Esophagus squamous epithelium (tissue), 5 donors: Measurements from ENCODE around the gene IL19. TPM values are rescaled to one million over a fixed set of nuclear protein-coding genes. Genes with fewer than 3 reads are reported as not detected.

Experiments
- DNase-seq: peaks from one replicate; lab custom pipeline; 2025; lab: John Stamatoyannopoulos, UW
- H3K27ac ChIP-seq, 4 donors: fragments of 200-600 bp; sonication (generic); one replicate each; pipeline ENCODE4 v1.5.1; 2016 to 2019; ENCODE audit warnings: mild to moderate bottlenecking in 1 of 4
- H3K27me3 ChIP-seq, 4 donors: fragments of 200-600 bp; sonication (generic); 1 replicate in 3 of 4; 2 replicates in 1 of 4; pipeline versions ENCODE4 v1.5.1 to v1.6.0; 2017 to 2021; ENCODE audit warnings: antibody characterized with exemption in 1 of 4
- H3K36me3 ChIP-seq, 3 donors: fragments of 200-600 bp; sonication (generic); one replicate each; pipeline ENCODE4 v1.5.1; 2016 to 2019
- H3K4me1 ChIP-seq, 3 donors: fragments of 200-600 bp; sonication (generic); one replicate each; pipeline ENCODE4 v1.5.1; 2017 to 2019
- H3K4me3 ChIP-seq, 4 donors: fragments of 200-600 bp; sonication (generic); 1 replicate in 3 of 4; 2 replicates in 1 of 4; pipeline ENCODE4 v1.5.1; 2016 to 2019; ENCODE audit warnings: mild to moderate bottlenecking in 2 of 4, moderate library complexity in 1 of 4
- H3K9me3 ChIP-seq, 3 donors: fragments of 200-600 bp; sonication (generic); one replicate each; pipeline ENCODE4 v1.5.1; 2016 to 2019
- POLR2A ChIP-seq, 4 donors: fragments of 450-650 bp; IDR thresholded peaks; one replicate each; pipeline ENCODE4 v1.6.1; 2017; ENCODE audit warnings: antibody characterized with exemption in 4 of 4, mild to moderate bottlenecking in 4 of 4, moderate library complexity in 3 of 4
- WGBS, 2 donors: methylation state at CpG; one replicate each; pipeline ENCODE4 v1.1.5; 2018; 5-methylcytosine and 5-hydroxymethylcytosine counted together
- intact Hi-C: fragments of 100-400 bp; cut with DNase I; formaldehyde crosslinking; loops from one replicate; pipeline ENCODE4 v1.15.0; 2022
- total RNA-seq, 4 donors: library from RNA; depleted of rRNA; stranded (reverse); fragments of >200 nt; gene quantifications; one replicate each; pipeline ENCODE4 v1.1.0, GENCODE V29; 2016
- TF ChIP-seq, protein P1 (sequence below), 6 experiments: fragments of 450-650 bp in 4 of 6; fragments of 200-600 bp in 2 of 6; sonication (generic) in 2 of 6; IDR thresholded peaks; one replicate each; pipeline ENCODE4 v1.5.1; 2016 to 2019; ENCODE audit warnings: antibody characterized with exemption in 6 of 6, mild to moderate bottlenecking in 4 of 6, moderate library complexity in 4 of 6
- donor health status: DM: yes; HTN: yes; CAD: no.

Gene IL19
- total RNA-seq, 4 donors from 2014 or later, result 0.23 to 16.8 (median 16.3) TPM; not detected in 1

DNA sequence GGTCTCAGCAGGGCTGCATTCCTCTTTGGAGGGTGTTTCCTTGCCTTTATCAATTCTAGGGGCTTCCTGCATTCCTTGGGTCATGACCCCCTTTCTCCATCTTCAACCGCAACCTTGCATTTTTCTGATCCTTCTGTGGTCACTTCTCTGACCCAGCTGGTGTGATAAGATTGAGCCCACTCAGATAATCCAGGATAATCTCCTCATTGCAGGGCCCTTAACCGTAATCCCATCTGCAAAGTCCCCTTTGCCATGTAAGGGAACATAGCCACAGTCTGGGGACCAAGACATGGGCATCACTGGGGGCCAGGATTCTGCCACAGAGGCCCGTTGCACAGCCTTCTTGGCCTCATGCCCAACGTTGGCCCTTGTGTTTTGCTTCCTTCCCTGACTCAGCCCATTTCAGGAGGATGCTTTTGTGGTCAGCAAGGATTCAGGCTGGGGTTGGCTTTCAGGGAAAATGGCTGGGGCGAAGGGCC, 35.0 kb upstream of the IL19 start:
- TF ChIP-seq, protein P1, sequence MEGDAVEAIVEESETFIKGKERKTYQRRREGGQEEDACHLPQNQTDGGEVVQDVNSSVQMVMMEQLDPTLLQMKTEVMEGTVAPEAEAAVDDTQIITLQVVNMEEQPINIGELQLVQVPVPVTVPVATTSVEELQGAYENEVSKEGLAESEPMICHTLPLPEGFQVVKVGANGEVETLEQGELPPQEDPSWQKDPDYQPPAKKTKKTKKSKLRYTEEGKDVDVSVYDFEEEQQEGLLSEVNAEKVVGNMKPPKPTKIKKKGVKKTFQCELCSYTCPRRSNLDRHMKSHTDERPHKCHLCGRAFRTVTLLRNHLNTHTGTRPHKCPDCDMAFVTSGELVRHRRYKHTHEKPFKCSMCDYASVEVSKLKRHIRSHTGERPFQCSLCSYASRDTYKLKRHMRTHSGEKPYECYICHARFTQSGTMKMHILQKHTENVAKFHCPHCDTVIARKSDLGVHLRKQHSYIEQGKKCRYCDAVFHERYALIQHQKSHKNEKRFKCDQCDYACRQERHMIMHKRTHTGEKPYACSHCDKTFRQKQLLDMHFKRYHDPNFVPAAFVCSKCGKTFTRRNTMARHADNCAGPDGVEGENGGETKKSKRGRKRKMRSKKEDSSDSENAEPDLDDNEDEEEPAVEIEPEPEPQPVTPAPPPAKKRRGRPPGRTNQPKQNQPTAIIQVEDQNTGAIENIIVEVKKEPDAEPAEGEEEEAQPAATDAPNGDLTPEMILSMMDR (IDR thresholded peaks at IDR 0.05), result no peak
- TF ChIP-seq POLR2A (IDR thresholded peaks at IDR 0.05), result no peak
- no peak overlapping the region for H3K27ac ChIP-seq
- peaks cover 21 to 55% (median 30%) of the 10 kb centered on the region in 3 donors for H3K36me3 ChIP-seq
- peaks cover 0 to 35% (median 0%) of the 10 kb centered on the region in 3 donors for H3K4me1 ChIP-seq
- WGBS, 2 donors, result 63 to 86% methylated on average over 3 to 5 of the region's 5 CpGs
- no peak for DNase-seq
- H3K27me3 ChIP-seq, result no peaks in the 10 kb centered on the region
- intact Hi-C loops, result loop anchor here (5.0 kb wide), 1 partner anchor 177 kb away; no protein-coding TSS in a partner anchor
- no peaks in the 10 kb centered on the region for H3K9me3 ChIP-seq
- H3K4me3 ChIP-seq, result no peak overlapping the region

DNA sequence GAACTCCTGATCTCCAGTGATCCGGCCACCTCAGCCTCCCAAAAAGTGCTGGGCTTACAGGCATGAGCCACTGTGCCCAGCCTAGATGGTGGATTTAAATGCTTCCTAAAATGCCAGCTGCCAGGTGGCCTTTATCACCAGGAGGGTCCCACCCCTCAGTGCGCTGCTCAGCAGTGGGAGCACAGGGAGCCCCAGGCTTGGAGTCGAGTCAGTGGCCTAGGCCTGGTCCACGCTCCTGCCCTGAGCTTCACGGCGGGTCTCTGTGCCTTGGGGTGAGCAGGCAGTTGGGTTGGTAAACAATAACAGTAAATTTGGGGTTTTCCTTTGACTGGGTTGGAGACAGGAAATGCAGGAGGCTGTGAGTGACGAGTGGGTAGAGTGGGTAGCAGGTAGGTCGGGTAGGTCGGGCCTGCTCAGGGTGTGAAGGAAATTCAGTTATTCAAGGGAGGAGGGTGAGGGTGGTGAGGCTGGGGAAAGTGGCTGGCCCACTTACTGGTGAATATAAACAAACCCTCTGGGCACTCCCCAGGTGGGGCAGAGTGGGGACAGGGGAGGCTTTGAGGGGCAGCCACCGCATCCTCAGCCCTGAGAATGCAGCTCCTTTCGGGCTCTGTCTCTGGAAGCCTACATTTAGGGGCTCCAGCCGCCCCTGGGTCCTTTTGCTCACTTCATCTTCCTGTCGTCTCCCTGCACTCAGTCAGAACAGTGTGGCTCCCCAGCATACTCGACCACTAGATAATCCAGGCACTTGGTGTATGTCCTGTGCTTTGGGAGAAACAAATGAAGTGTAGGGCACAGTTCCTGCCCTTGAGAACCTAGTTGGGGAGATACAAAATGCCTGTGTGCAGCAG, 33.5 kb upstream of the IL19 start:
- DNase-seq, result no peak
- intact Hi-C loops, result loop anchor here (5.0 kb wide), 1 partner anchor 175 kb away; no protein-coding TSS in a partner anchor
- Histone ChIP-seq H3K27me3 (no peaks in the 10 kb centered on the region), H3K27ac (peak overlapping the region in 2 of 4 donors; percentile 0 to 40), H3K4me3 (no peak overlapping the region), H3K4me1 (peaks cover 0 to 35% (median 0%) of the 10 kb centered on the region in 3 donors), H3K36me3 (peaks cover 10 to 40% (median 15%) of the 10 kb centered on the region in 3 donors), H3K9me3 (no peaks in the 10 kb centered on the region)
- TF ChIP-seq POLR2A (IDR thresholded peaks at IDR 0.05), result no peak
- TF ChIP-seq, protein P1 (IDR thresholded peaks at IDR 0.05), result no peak
- WGBS, 2 donors, result 84 to 90% methylated on average over 6 to 10 of the region's 14 CpGs

DNA sequence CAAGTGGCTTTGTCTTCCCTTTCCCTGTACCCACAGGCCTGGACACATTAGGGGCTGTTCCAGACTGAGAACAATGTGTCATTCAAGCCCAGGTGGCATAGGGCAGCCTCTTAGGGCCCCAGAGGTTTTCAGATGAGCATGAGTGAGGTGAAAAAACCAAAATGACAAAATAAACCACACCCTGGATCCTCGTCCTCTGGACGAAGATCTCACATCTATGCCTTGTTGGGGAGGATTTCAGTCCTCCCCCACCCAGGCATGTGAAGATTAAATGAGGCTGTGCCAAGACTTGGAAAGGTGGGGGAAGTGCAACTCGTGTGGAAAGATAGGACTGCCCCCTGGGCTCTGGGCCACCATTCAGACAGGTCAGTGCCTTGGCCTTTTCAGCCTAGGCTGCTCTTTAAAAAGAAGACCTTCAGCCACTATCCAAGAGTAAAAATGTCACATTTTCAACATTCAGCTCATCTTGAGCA, 32.8 kb upstream of the IL19 start:
- H3K4me1 ChIP-seq, result peaks cover 0 to 35% (median 0%) of the 10 kb centered on the region in 3 donors
- intact Hi-C loops, result loop anchor here (5.0 kb wide), 1 partner anchor 175 kb away; no protein-coding TSS in a partner anchor
- peak overlapping the region in 2 of 4 donors; percentile 0 to 22 for H3K27ac ChIP-seq
- no peak for DNase-seq
- peaks cover 3 to 33% (median 9%) of the 10 kb centered on the region in 3 donors for H3K36me3 ChIP-seq
- no peak for TF ChIP-seq POLR2A (IDR thresholded peaks at IDR 0.05)
- TF ChIP-seq, protein P1 (IDR thresholded peaks at IDR 0.05), result no peak
- 54 to 74% methylated on average over 2 of the region's 3 CpGs for WGBS, 2 donors
- no peaks in the 10 kb centered on the region for H3K27me3 ChIP-seq
- H3K4me3 ChIP-seq, result no peak overlapping the region
- H3K9me3 ChIP-seq, result no peaks in the 10 kb centered on the region

DNA sequence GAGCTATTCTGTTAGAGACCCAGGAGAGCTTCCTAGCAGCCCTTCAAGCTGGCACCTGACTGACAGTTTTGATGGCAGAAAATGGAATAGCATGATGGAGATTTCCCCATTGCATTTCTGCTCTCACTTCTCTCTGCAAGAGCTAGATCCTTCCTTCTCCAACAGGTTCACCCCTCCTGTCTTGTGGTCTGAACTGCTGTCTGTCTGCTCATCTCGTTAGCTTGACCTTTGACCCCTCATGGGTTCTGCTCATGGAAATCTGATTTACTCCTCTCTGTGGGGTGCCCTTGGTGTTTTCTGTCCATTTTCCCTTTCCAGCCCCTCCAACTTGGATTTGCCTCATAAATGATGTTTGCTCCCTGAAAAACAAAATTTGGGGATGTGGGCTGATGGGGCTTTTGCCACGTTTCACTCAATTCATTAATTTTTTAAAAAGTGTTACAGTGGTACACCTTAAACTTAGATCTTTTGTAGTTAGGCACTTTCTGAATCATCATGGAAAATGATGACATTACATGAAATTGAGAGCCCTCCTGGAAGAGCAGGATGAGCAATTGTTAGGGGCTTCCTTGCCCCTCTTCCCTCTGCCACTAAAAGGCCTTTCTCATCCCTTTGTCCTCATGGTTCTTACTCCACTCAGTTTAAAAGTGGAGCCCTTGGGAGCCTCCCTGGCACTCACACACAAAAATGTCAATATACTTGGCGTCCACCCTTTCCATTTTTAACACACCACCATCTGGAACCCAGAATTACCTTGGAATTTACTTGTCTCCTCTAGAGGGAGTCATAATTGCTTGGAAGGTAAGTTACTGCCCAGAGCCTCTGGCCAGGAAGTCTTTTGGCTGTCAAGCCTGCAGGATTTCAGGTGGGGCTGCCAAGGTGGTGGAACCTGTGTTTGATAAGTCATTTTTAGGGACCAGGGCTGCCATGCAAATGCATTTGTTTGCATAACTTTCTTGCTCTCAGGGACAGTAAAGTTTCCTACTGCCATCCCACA, 31.9 kb upstream of the IL19 start:
- peaks cover 0 to 35% (median 0%) of the 10 kb centered on the region in 3 donors for H3K4me1 ChIP-seq
- H3K9me3 ChIP-seq, result no peaks in the 10 kb centered on the region
- no peak for DNase-seq
- H3K4me3 ChIP-seq, result no peak overlapping the region
- WGBS, 2 donors, result 75 to 79% methylated on average over 3 of the region's 3 CpGs
- H3K27me3 ChIP-seq, result no peaks in the 10 kb centered on the region
- intact Hi-C loops, result loop anchor here (5.0 kb wide), 1 partner anchor 174 kb away; no protein-coding TSS in a partner anchor
- H3K36me3 ChIP-seq, result peaks cover 0 to 24% (median 0%) of the 10 kb centered on the region in 3 donors
- TF ChIP-seq POLR2A (IDR thresholded peaks at IDR 0.05), result no peak
- TF ChIP-seq, protein P1 (IDR thresholded peaks at IDR 0.05), result peak in 4 of 6 experiments; percentile 6 to 50 (median 11)
- H3K27ac ChIP-seq, result no peak overlapping the region
